Fibroblast of lung (primary cell): ENCODE results near the gene HSP90AB1. TPM values are rescaled to one million over a fixed set of nuclear protein-coding genes. Genes with fewer than 3 reads are reported as not detected.

Experiments used
- DNase-seq, 2 donors: peaks; one replicate each; pipeline versions ENCODE4 v3.0.0 to v3.0.0-alpha.2; 2010; ENCODE audit warnings: low read depth in 2 of 2
- H2AFZ ChIP-seq: 2 replicates; pipeline ENCODE4 v1.5.1; 2012; ENCODE audit warnings: low read length, control low read depth, inconsistent platforms
- H3K27ac ChIP-seq: 2 replicates; pipeline ENCODE4 v1.5.1; 2011; ENCODE audit warnings: low read length, control low read depth; ENCODE audit not compliant: insufficient read depth
- H3K27me3 ChIP-seq: 2 replicates; pipeline ENCODE4 v1.5.1; 2011; ENCODE audit warnings: mild to moderate bottlenecking, low read length; ENCODE audit not compliant: control insufficient read depth, insufficient read depth
- H3K36me3 ChIP-seq: 2 replicates; pipeline ENCODE4 v1.5.1; 2011; ENCODE audit warnings: low read length; ENCODE audit not compliant: control insufficient read depth, insufficient read depth
- H3K4me1 ChIP-seq: 2 replicates; pipeline ENCODE4 v1.5.1; 2011; ENCODE audit warnings: low read length; ENCODE audit not compliant: control insufficient read depth, insufficient read depth; ENCODE audit errors: extremely low read depth
- H3K4me2 ChIP-seq: 2 replicates; pipeline ENCODE4 v1.5.1; 2011; ENCODE audit warnings: low read length, control low read depth; ENCODE audit not compliant: insufficient read depth; ENCODE audit errors: extremely low read depth
- H3K4me3 ChIP-seq, 4 experiments: fragments of 200-600 bp in 1 of 4; sonication (generic) in 1 of 4; replicated peaks in 1 of 4; 2 replicates each; pipeline ENCODE4 v1.5.1; 2011 to 2016; ENCODE audit warnings: low read length in 4 of 4, low read depth in 3 of 4, mild to moderate bottlenecking in 3 of 4, control low read depth in 2 of 4, inconsistent platforms in 1 of 4, mixed read lengths in 1 of 4; ENCODE audit not compliant: insufficient read depth in 1 of 4; ENCODE audit errors: control extremely low read depth in 1 of 4
- H3K79me2 ChIP-seq: 2 replicates; pipeline ENCODE4 v1.5.1; 2012; ENCODE audit warnings: mild to moderate bottlenecking, low read length, inconsistent platforms; ENCODE audit not compliant: control insufficient read depth, insufficient read depth
- H3K9ac ChIP-seq: 2 replicates; pipeline ENCODE4 v1.5.1; 2011; ENCODE audit warnings: mild to moderate bottlenecking, low read length, control low read depth; ENCODE audit not compliant: insufficient read depth
- H3K9me3 ChIP-seq: 2 replicates; pipeline ENCODE4 v1.5.1; 2012; ENCODE audit warnings: low read depth, low read length; ENCODE audit not compliant: control insufficient read depth, insufficient read depth
- H4K20me1 ChIP-seq: 2 replicates; pipeline ENCODE4 v1.5.1; 2011; ENCODE audit warnings: low read length; ENCODE audit not compliant: control insufficient read depth, insufficient read depth; ENCODE audit errors: extremely low read depth
- EZH2 ChIP-seq: IDR thresholded peaks from 2 replicates; pipeline ENCODE4 v1.5.1; 2012; ENCODE audit warnings: low read length, control low read depth, mild to moderate bottlenecking; ENCODE audit errors: missing control alignments
- polyA plus RNA-seq, 2 donors: library from polyadenylated mRNA; depleted of rRNA in 1 of 2; stranded (reverse) in 1 of 2; unstranded in 1 of 2; fragments of >200 nt; gene quantifications; 2 replicates each; pipeline ENCODE4 v1.2.1, GENCODE V29; 2011 to 2012; ENCODE audit warnings: missing spikeins in 1 of 2
- total RNA-seq: library from RNA; depleted of rRNA; stranded (reverse); fragments of >200 nt; gene quantifications from 2 replicates; pipeline ENCODE4 v1.2.1, GENCODE V29; 2014
- TF ChIP-seq, protein P1 (sequence below), 2 donors: IDR thresholded peaks in 1 of 2; conservative IDR thresholded peaks in 1 of 2; 1 replicate in 1 of 2; 2 replicates in 1 of 2; pipeline ENCODE4 v1.5.1; 2011 to 2012; ENCODE audit warnings: low read length in 2 of 2, control low read depth in 1 of 2, inconsistent platforms in 1 of 2, low read depth in 1 of 2, mild to moderate bottlenecking in 1 of 2

HSP90AB1 gene
- total and polyA plus RNA-seq, 2 donors (not counting 1 experiment from before 2014, with no cell fraction given), result 452 to 775 TPM

DNA sequence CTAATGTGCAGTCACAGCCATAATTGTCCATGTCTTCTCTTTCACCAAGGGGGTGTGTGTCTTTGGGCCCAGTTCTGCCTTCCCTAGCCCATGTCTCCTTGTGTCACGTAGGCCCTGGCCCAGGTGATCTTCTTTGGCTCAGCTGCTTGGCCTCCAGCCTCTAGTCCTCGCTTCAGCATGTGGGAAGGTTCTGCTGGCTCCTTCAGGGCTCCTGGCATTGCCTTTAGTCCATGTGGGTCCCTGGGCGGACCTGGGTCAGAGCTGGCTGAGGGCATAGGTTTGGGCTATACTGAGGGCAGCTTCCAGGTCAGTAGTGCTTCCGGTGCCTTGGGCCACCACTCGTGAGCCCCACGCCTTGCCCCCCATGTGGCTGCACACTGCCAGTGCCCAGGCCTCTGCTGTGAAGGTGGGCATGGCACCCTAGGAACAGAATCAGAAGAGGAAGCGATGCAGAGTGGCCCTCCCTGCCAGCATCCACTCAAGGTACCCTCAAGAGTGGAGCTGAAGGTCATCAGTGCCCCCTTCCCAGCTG, 53.5 kb downstream of the HSP90AB1 start:
- Histone ChIP-seq H3K27ac (no peak overlapping the region), H3K36me3 (peaks cover 25% of the 10 kb centered on the region), H3K4me3 (no peak overlapping the region), H3K9ac (no peak overlapping the region), H3K4me2 (no peak overlapping the region), H3K9me3 (no peaks in the 10 kb centered on the region), H3K27me3 (peaks cover 27% of the 10 kb centered on the region), H3K79me2 (no peaks in the 10 kb centered on the region), H3K4me1 (no peaks in the 10 kb centered on the region), H4K20me1 (no peaks in the 10 kb centered on the region), H2AFZ (no peak overlapping the region)
- TF ChIP-seq, protein P1, sequence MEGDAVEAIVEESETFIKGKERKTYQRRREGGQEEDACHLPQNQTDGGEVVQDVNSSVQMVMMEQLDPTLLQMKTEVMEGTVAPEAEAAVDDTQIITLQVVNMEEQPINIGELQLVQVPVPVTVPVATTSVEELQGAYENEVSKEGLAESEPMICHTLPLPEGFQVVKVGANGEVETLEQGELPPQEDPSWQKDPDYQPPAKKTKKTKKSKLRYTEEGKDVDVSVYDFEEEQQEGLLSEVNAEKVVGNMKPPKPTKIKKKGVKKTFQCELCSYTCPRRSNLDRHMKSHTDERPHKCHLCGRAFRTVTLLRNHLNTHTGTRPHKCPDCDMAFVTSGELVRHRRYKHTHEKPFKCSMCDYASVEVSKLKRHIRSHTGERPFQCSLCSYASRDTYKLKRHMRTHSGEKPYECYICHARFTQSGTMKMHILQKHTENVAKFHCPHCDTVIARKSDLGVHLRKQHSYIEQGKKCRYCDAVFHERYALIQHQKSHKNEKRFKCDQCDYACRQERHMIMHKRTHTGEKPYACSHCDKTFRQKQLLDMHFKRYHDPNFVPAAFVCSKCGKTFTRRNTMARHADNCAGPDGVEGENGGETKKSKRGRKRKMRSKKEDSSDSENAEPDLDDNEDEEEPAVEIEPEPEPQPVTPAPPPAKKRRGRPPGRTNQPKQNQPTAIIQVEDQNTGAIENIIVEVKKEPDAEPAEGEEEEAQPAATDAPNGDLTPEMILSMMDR (conservative IDR thresholded peaks at IDR 0.05 in 1 of 2, IDR thresholded peaks at IDR 0.05 in 1 of 2; ENCODE audit: low read depth in 1 of 2, low read length in 2 of 2), result no peak
- no peak for TF ChIP-seq EZH2
- DNase-seq, result no peak

DNA sequence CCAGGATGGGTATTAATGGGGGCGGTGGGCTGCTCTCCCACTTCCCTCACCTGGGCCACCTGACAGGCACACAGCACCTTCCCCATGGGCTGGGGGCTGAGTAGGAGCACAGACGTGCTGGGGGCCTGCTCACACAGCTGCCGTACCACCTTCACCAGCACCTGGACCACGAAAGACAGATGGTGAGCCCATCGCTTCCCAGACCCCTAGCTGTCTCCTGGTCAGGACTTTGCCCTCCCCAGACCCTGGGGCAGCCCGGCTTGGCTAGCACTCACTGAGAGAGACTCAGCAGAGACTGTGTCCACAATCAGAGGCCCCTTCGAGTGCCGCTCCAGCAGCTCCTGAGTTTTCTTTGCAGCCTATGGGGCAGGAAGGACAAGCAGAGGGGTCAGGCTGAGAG, 54.2 kb downstream of the HSP90AB1 start:
- Histone ChIP-seq H3K4me3 (no peak overlapping the region), H3K27ac (no peak overlapping the region), H3K9ac (no peak overlapping the region), H2AFZ (no peak overlapping the region), H3K4me1 (no peaks in the 10 kb centered on the region), H4K20me1 (no peaks in the 10 kb centered on the region), H3K79me2 (no peaks in the 10 kb centered on the region), H3K36me3 (peaks cover 29% of the 10 kb centered on the region), H3K27me3 (peaks cover 20% of the 10 kb centered on the region), H3K9me3 (no peaks in the 10 kb centered on the region), H3K4me2 (no peak overlapping the region)
- no peak for DNase-seq
- TF ChIP-seq EZH2, result no peak
- TF ChIP-seq, protein P1 (conservative IDR thresholded peaks at IDR 0.05 in 1 of 2, IDR thresholded peaks at IDR 0.05 in 1 of 2; ENCODE audit: low read depth in 1 of 2, low read length in 2 of 2), result no peak

DNA sequence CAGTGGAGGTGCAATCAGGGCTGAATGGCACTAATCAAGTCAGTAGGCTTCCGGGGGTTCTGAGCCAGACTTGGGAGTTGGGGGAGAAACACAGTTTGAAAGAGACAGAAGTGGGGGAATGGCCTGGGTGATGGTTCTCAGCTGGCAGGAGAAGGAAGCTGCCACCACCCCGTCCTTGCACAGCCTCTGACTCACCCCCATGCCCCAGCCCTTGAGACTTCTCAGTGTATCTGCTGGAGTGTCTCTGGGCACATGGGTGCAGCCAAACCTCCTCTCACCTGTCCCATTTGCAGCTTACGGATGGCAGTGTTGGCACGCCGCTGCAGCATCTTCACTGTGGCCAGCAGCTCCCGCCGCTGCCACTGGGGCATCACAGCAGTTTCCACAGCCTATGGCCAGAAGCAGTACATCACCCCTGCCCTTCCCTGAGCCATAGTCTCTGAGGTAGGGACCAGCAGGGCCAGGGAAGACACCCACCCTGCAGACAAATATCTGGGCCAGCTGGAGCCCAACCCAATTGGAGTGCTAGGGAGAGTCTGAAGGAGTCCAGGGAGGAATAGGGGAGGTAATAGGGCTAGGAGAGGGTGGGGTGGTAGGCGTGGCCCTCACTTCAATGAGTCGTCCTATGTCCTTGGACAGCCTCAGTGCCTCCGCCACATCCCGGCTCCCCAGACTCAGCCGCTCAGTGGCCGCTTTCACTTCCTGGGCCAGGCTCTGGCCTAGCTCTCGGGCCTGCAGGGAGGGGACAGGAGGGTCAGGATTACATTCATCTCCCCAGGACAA, 55.1 kb downstream of the HSP90AB1 start:
- no peak overlapping the region for H3K4me2 ChIP-seq
- H3K79me2 ChIP-seq, result no peaks in the 10 kb centered on the region
- H3K4me3 ChIP-seq, result no peak overlapping the region
- peaks cover 11% of the 10 kb centered on the region for H3K27me3 ChIP-seq
- no peaks in the 10 kb centered on the region for H4K20me1 ChIP-seq
- no peak overlapping the region for H3K27ac ChIP-seq
- peaks cover 32% of the 10 kb centered on the region for H3K36me3 ChIP-seq
- H3K9me3 ChIP-seq, result no peaks in the 10 kb centered on the region
- no peak for TF ChIP-seq EZH2
- TF ChIP-seq, protein P1 (conservative IDR thresholded peaks at IDR 0.05 in 1 of 2, IDR thresholded peaks at IDR 0.05 in 1 of 2; ENCODE audit: low read depth in 1 of 2, low read length in 2 of 2), result no peak
- H3K4me1 ChIP-seq, result no peaks in the 10 kb centered on the region
- H2AFZ ChIP-seq, result no peak overlapping the region
- H3K9ac ChIP-seq, result no peak overlapping the region
- no peak for DNase-seq
